COLO668 (cell line): ENCODE measurements around the gene CD274.
"Not testable (repeated sequence)": the region's sequence is repeated elsewhere in the genome, so short reads cannot be mapped to it uniquely, and the experiment has no call there.

ENCODE experiments used
- DNase-seq: peaks from one replicate; lab custom pipeline; 2025; ENCODE audit not compliant: unreplicated experiment; lab: John Stamatoyannopoulos, UW

CD274 gene

DNA sequence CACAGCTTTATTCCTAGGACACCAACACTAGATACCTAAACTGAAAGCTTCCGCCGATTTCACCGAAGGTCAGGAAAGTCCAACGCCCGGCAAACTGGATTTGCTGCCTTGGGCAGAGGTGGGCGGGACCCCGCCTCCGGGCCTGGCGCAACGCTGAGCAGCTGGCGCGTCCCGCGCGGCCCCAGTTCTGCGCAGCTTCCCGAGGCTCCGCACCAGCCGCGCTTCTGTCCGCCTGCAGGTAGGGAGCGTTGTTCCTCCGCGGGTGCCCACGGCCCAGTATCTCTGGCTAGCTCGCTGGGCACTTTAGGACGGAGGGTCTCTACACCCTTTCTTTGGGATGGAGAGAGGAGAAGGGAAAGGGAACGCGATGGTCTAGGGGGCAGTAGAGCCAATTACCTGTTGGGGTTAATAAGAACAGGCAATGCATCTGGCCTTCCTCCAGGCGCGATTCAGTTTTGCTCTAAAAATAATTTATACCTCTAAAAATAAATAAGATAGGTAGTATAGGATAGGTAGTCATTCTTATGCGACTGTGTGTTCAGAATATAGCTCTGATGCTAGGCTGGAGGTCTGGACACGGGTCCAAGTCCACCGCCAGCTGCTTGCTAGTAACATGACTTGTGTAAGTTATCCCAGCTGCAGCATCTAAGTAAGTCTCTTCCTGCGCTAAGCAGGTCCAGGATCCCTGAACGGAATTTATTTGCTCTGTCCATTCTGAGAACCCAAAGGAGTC lies at the start of gene CD274:
Gene CD274, plus strand, starts transcription at position 184 of the 733 bp plus-strand sequence. CDS start 5,572 bp downstream, outside the sequence.
- peak; percentile 92 for DNase-seq

DNA sequence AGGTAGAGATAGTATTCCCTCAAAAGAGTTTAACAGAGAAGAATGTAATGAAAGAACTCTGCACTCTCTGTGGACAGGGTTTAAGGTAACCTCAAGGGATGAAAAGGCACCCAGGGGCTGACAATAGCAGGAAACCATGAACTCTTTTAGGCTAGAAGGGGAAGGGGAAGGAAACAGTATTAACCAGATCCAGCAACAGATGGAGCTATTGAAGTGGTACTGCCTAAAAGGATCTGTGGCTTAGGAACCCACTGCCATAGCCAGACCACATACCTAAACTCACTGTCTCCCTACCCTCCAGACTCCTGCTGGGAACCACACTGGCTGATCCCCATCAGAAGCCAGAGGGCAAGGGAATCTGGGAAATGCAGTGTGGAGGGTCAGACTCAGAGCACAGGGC lies 48.1 kb upstream of the CD274 start:
- no peak for DNase-seq

DNA sequence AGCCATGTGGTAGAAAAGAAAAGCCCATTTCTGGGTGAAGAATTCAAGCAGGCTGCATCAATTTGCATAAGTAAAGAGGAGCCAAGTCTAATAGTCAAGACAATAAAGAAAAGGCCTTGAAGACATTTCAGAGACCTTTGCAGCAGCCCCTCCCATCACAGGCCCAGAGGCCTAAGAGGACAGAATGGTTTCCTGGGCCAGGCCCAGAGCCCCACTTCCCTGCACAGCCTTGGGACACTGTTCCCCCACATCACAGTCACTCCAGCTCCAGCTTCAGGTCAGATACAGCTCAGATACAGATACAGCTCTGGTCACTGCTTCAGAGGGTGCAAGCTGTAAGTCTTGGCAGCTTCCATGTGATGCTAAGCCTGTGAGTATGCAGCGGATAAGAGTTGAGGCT lies 41.7 kb upstream of the CD274 start:
- DNase-seq = no peak

DNA sequence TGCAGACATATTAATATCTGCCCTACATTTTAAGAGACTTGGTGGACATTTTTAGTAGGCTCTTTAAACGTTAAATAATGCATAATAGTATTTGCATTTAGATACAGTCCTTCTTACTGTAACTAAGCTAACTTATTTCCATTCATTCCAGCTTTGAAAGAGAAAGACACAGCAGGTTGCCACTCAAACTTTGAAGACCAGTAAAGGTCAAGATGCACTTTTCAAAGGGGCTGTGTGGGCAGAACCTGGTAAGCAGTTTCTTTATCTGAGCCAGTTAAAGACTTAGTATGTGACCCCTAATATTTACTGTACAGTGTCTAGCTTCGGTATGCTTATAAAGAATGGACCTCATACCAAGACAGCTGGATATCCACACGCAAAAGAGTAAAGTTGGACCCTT lies 33.4 kb upstream of the CD274 start:
- no peak for DNase-seq

DNA sequence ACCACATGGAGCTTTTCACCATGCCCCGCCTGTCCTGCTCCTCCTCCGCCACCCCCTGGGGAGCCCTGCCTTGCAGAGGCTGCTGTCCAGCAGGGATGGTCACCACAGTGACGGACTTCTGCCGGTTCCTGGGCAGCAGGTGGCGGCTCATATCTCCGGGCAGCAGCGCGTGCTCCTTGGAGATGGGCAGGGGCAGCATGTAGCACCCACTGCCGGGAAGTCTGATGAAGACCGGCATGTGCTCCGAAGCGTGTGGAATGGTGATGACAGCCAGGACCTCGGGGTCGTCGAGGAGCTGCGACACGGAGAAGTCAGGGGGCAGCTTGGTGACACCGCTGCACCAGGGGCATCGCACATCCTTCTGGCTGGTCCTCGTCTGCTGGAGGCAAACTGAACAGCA lies 31.9 kb upstream of the CD274 start:
- DNase-seq = no peak

DNA sequence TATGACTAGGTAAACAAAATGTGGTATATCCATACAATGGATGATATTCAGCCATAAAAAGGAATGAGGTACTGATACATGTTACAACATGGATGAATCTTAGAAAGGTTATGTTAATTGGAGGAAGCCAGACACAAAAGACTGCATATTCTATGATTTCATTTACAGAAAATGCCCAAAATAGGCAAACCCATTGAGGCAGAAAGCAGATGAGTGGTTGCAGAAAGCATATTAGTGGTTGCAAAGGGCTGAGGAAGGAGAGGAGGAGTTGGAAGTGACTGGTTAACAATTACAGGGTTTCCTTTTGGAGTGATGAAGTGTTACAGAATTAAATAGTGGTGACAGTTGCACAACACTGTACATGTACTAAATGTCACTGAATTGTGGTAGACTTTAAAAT lies 30.4 kb upstream of the CD274 start:
- DNase-seq = no peak

DNA sequence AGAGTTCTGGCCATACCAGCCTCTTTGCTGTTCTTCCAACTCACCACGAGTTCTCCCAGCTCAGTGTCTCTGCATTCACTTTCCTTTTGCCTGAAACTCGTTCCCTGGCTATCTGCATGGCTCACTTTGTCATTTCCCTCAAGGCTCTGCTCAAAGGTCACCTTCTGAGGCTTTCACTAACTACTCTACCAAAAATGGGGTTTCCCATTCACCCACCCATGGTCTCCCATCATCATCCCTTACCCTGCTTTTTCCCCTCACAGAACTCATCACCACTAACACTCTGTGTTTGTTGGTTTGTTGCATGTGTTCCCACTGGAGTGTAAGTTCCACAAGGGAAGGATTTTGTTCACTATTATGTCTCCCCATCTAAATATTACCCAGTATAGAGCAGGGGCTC lies 29.2 kb upstream of the CD274 start:
- DNase-seq = no peak

DNA sequence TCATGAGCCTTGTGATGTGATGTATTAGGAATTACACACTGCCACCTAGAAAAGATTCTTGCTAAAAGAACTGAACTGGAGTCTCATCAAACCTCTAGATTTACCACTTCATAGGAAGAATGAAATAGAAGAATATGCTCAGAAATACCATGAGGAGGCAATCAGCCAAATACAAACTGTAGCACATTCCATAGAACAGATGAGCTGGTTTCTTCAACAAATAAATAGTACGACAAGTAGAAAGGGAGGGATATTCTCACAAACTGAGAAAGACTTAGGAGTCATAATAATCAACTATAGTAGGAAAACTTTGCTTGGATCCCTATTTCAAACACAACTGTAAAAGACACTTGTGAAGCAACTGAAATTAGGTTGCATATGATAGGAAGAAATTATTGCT lies 28.1 kb upstream of the CD274 start:
- DNase-seq = no peak

DNA sequence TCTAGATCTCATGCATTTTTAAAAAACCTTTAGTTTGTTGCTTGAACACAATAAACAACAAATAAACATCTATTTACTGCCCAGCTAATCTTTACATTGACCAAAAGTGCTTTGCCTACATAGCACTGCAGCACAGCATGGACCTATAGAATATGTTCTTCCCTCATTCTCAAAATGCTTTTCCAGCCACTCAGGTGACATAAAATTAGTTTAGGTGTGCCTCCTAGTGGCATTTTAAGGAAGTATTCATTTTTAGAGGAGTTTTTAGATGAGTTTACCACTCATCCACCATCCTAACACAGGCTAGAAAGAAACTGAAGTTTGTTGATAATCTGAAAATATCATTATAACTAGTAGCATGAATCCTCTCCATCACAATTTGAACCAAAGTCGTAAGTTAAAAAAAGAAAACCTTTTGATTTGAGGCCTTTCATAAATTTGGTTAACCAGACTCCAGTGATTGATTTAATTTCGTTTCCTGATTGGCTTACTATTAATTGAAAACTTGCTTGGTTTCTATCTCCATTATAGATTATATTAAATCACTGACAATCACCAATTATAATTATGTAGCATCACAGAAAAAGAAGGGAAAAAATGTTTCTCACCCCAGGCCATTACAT lies 25.2 kb upstream of the CD274 start:
- no peak for DNase-seq

DNA sequence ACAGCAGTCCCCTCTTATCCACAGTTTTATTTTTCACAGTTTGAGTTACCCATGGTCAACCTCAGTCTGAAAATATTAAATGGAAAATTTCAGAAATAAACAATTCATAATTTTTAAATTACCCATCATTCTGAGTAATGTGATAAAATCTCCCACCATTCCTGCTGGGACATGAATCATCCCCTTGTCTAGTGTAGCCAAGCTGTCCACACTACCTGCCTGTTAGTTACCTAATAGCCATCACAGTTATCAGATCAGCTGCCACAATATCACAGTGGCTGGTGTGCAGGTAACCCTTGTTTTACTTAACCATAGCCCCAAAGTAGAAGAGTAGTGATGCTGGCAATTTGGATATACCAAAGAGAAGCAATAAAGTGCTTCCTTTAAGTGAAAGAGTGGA lies 23.3 kb upstream of the CD274 start:
- DNase-seq = no peak

DNA sequence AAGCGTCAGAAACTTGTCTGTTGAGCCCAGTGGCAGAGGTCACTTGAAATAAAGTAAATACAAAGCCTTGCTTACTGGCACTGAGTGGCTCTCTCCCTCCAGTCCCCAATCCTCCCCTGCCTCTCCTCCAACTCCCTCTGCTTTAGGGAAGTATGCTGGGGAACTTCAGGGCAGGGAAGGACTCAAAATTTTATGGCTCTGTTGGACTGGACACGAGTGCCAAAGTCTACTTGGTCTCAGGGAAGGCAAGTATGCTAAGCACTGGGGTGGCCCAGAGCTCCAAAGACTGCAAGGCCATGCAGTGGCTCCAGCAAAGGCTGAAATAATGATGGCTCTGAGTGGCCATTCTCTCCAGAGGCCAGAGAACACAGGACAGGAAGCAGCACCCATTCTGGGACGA lies 22.2 kb upstream of the CD274 start:
- no peak for DNase-seq

DNA sequence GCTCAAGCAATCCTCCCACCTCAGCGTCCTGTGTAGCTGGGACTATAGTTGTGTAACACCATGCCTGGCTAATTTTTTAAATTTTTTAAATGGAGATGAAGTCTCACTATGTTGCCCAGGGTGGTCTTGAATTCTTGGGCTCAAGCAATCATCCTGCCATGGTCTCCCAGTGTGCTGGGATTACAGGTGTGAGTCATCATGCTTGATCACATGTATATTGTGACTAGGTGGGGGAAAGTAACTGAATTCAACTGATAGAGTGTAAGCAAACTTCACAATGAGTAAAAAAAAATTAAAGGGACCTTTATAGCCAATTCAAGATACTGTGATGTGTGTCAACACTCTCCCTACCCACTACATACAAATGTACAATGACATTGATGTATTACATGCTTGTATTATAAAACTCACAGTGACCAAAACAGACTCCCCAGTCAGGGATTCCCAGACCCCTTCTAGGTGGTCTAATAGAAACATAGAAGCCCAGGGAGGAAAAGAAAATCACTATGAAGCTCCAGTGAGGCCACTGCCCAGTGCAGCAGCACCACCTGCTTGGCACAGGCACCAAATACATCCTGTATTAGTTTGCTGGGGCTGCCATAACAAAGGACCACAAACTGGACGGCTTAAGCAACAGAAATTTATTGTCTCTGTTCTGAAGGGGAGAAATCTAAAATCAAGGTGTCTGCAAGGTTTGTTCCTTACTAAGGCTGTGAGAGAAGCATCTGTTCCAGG lies 21.4 kb upstream of the CD274 start:
- no peak for DNase-seq

DNA sequence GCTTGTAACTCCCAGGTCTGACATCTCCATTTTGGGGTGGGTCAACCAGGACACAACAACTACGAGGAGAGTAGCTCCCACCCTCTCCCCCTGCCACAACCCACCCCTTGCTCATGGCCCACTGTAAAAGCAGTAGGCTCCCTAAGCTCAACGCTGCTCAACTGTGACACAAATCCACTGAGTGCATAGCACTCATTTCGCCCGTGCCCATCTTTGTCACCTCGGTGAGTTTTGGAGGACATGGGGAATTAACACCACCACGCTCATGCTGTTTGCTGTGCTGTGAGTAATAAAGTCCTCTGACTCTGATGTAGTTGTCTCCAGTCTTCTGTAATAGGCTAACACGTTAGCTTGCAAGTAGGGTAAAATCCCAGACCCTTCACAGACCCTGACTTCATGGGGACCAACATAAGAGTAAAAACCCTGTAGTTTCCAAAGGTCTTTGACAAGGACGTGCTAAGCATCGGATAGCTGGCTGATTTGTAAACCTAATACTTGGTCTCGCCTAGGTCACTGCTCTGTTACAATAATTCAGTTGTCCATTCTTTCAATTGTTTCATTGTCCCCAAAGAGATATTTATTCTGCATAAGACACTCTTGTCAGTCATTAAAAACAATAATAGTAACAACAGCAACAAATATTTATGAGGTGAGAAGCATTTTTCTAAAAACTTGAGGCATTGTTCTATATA lies 20.3 kb upstream of the CD274 start:
- DNase-seq = no peak

DNA sequence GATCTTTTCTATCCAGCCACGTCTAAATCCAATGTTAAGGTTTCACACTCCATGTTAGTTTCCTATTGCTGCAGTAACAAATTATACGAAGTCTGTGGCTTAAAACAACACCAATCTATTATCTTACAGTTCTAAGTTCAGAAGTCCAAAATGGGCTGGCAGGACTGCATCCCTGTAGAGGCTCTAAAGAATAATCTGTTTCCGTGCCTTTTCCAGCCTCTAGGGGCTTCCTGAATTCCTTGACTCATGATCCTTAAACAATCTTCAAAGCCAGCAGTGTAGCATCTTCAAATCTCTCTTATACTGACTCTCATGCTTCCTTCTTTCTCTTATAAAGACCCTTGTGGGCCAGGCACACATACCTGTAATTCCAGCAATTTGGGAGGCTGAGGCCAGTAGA lies 19.4 kb upstream of the CD274 start:
- no peak for DNase-seq

DNA sequence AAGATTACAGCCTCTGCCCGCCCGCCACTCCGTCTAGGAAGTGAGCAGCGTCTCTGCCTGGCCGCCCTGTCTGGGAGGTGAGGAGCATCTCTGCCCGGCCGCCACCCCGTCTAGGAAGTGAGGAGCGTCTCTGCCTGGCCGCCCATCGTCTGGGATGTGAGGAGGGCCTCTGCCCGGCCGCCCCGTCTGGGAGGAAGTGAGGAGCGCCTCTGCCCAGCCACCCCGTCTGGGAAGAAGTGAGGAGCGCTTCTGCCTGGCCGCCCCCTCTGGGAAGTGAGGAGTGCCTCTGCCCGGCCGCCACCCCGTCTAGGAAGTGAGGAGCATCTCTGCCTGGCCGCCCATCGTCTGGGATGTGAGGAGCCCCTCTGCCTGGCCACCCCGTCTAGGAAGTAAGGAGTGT lies 17.5 kb upstream of the CD274 start:
- DNase-seq = not testable (repeated sequence)

DNA sequence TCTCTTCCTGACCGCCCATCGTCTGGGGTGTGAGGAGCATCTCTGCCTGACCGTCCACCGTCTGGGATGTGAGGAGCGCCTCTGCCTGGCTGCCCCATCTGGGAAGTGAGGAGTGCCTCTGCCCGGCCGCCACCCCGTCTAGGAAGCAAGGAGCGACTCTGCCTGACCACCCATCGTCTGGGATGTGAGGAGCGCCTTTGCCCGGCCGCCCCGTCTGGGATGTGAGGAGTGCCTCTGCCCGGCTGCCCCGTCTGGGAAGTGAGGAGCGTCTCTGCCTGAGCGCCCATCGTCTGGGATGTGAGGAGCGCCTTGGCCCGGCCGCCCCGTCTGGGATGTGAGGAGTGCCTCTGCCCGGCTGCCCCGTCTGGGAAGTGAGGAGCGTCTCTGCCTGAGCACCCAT lies 17.0 kb upstream of the CD274 start:
- DNase-seq = not testable (repeated sequence)

DNA sequence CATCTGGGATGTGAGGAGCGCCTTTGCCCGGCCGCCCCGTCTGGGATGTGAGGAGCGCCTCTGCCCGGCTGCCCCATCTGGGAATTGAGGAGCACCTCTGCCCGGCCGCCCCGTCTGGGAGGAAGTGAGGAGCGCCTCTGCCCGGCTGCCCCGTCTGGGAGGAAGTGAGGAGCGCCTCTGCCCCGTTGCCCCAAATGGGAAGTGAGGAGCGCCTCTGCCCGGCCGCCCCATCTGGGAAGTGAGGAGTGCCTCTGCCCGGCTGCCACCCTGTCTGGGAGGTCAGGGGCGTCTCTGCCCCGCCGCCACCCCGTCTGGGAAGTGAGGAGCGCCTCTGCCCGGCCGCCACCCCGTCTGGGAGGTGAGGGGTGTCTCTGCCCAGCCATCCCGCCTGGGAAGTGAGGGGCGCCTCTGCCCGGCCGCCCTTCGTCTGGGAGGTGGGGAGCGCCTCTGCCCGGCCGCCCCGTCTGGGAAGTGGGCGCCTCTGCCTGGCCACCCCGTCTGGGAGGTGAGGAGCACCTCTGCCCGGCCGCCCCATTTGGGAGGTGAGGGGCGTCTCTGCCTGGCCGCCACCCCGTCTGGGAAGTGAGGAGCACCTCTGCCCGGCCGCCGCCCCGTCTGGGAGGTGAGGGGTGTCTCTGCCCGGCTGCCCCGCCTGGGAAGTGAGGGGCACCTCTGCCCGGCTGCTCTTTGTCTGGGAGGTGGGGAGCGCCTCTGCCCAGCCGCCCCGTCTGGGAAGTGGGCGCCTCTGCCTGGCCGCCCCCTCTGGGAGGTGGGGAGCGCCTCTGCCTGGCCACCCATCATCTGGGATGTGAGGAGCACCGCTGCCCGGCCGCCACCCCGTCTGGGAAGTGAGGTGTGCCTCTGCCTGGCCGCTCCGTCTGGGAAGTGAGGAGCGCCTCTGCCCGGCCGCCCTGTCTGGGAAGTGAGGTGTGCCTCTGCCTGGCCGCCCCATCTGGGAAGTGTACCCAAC lies 16.2 kb upstream of the CD274 start:
- not testable (repeated sequence) for DNase-seq

DNA sequence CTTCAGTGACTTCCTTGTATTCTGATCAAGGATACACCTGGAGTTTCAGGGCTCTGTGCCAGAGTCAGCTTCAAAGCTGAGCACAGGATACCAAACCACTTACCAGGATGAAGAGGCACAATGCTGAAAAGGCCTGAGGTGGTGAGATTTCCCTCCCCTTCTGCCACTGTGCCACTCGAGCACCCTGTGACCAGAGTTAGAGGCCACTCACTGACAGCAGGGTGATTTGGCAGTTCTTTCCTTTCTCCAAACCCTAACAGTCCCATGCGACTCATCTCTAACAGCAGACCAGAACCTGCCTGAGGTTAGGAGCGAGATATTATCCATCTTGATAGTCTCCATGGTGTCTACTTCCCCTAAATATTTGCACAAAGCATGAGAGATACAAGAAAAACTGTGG lies 14.4 kb upstream of the CD274 start:
- DNase-seq = no peak

DNA sequence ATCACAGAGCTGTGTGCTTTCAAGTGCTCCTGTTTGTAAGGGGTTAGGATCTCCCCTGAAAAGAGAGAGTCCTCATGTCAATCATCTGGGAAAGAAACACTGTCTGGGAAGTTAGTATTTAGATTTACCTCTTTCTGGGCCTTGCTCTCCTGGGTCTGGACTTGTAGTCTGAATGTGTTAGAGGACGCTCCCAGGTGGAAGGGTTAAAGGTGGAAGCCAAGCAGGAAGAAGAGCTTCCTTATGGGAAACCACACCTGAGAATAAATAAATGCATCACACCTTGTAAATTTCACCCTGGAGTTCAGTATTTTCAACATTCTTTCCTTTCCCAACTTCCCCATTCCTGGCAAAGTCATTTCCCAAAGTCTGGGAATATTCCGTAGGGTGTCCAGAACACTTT lies 13.9 kb upstream of the CD274 start:
- no peak for DNase-seq
